CD4-positive, alpha-beta memory T cell (primary cell): ENCODE data around the gene GPI. TPM values are rescaled to one million over a fixed set of nuclear protein-coding genes. Genes with fewer than 3 reads are reported as not detected.

Experiments used
- CTCF ChIA-PET: fragments of 350-600 bp; sonication (Branson Sonifier 250); formaldehyde crosslinking; loops from one replicate; lab custom pipeline; 2021; ENCODE audit warnings: inconsistent platforms; ENCODE audit not compliant: partially characterized antibody; lab: Charles Lee
- POLR2A ChIA-PET: fragments of 350-600 bp; sonication (Branson Sonifier 250); formaldehyde crosslinking; loops from one replicate; lab custom pipeline; 2021; ENCODE audit not compliant: partially characterized antibody; lab: Charles Lee
- DNase-seq, 5 donors: peaks; one replicate each; pipeline versions ENCODE4 v3.0.0 to v3.0.0-alpha.2; 2020 to 2022; ENCODE audit warnings: mixed read lengths in 1 of 5
- H3K27ac ChIP-seq: one replicate; pipeline ENCODE4 v1.7.0; 2013; ENCODE audit warnings: low read depth, low read length
- H3K27me3 ChIP-seq: 2 replicates; pipeline ENCODE4 v1.7.0; 2013; ENCODE audit warnings: mild to moderate bottlenecking, low read length, moderate library complexity; ENCODE audit not compliant: insufficient read depth
- H3K36me3 ChIP-seq: 2 replicates; pipeline ENCODE4 v1.7.0; 2013; ENCODE audit warnings: mild to moderate bottlenecking, low read length, moderate library complexity; ENCODE audit not compliant: insufficient read depth
- H3K4me1 ChIP-seq: 2 replicates; pipeline ENCODE4 v1.7.0; 2013; ENCODE audit warnings: mild to moderate bottlenecking, low read length, moderate library complexity; ENCODE audit not compliant: insufficient read depth
- H3K4me3 ChIP-seq, 2 donors: one replicate each; pipeline ENCODE4 v1.7.0; 2013; ENCODE audit warnings: low read length in 2 of 2, mild to moderate bottlenecking in 1 of 2
- H3K9me3 ChIP-seq, 2 donors: one replicate each; pipeline ENCODE4 v1.7.0; 2013; ENCODE audit warnings: low read length in 2 of 2, control low read depth in 1 of 2; ENCODE audit not compliant: control insufficient read depth in 1 of 2
- H3K27ac Mint-ChIP-seq, 7 donors: one replicate each; pipeline ENCODE4 v1.8.0; 2020 to 2021; ENCODE audit warnings: mixed read lengths in 7 of 7, mild to moderate bottlenecking in 6 of 7, inconsistent platforms in 3 of 7, moderate library complexity in 3 of 7
- H3K27me3 Mint-ChIP-seq, 2 donors: one replicate each; pipeline ENCODE4 v1.8.0; 2020 to 2021; ENCODE audit warnings: mixed read lengths in 2 of 2
- H3K36me3 Mint-ChIP-seq, 2 donors: one replicate each; pipeline ENCODE4 v1.8.0; 2020 to 2021; ENCODE audit warnings: mixed read lengths in 2 of 2, inconsistent platforms in 1 of 2, mild to moderate bottlenecking in 1 of 2
- H3K4me1 Mint-ChIP-seq, 4 donors: one replicate each; pipeline ENCODE4 v1.8.0; 2020 to 2021; ENCODE audit warnings: mixed read lengths in 4 of 4, mild to moderate bottlenecking in 1 of 4
- H3K4me3 Mint-ChIP-seq, 8 donors: one replicate each; pipeline ENCODE4 v1.8.0; 2020 to 2021; ENCODE audit warnings: mixed read lengths in 8 of 8, mild to moderate bottlenecking in 7 of 8, moderate library complexity in 6 of 8, inconsistent platforms in 3 of 8
- H3K9me3 Mint-ChIP-seq, 8 donors: one replicate each; pipeline ENCODE4 v1.8.0; 2020 to 2021; ENCODE audit warnings: mixed read lengths in 8 of 8, mild to moderate bottlenecking in 5 of 8, inconsistent platforms in 3 of 8, moderate library complexity in 1 of 8
- intact Hi-C: fragments of 100-400 bp; cut with micrococcal nuclease; formaldehyde crosslinking; loops from one replicate; pipeline ENCODE4 v1.15.1; 2023
- polyA plus RNA-seq, 2 donors: library from polyadenylated mRNA; unstranded; fragments of 300-500 nt; fragmentation: Illumina TruSeq; gene quantifications; one replicate each; pipeline ENCODE4 v1.2.3, GENCODE V29; 2021
- total RNA-seq, 2 experiments: library from RNA; stranded (reverse); gene quantifications; one replicate each; pipeline ENCODE4 v1.2.3, GENCODE V29; 2021

GPI gene
- total and polyA plus RNA-seq, 4 experiments from 2014 or later, result 121 to 156 (median 127) TPM

DNA sequence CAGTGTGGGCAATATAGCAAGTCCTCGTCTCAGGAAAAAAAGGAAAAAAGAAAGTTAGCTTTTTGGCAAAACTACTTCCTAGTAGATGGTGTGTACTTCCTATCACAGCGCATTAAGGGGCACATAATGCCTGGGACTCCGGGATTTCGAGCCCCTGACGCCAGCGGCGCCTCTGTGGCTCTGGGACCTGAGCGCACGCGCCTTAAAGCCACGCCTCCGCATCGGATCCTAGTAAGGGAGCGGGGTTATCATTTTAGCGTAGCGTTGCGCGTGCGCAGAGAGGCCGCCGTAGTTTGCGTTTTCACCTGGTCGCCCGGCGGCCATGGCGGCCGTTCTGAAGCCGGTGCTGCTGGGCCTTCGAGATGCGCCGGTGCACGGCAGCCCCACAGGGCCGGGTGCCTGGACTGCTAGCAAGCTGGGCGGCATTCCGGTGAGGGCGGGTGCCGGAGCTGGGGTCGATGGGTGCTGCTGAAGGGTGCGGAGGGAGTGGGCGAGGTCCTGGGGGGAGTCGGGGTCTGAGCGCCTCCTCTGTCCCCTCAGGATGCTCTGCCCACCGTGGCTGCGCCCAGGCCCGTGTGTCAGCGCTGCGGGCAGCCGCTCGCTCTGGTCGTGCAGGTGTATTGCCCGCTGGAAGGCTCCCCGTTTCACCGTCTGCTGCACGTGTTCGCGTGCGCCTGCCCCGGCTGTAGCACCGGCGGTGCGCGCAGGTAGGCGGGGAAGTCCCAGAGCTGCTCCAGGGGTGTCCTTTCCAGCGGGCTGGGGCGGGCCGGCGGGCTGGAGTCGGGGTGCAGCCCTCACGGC is 39.3 kb downstream of the GPI start, which contains the start of gene PDCD2L:
TSS of gene PDCD2L (plus strand) at position 291 of the 801 bp plus-strand sequence. CDS start at position 323, 32 bp downstream.
- intact Hi-C loops, result loop anchor here (1.0 to 2.0 kb wide), 3 partner anchors 24 to 54 kb away; partner anchors contain the start of gene UBA2
- H3K4me3 ChIP-seq, result peak within 1 kb of the TSS; percentile 78 to 100
- H3K4me1 ChIP-seq, result peaks cover 16% of the 10 kb centered on the region
- Mint-ChIP-seq H3K4me1 (peaks cover 4 to 27% (median 17%) of the 10 kb centered on the region in 4 donors), H3K9me3 (no peaks in the 10 kb centered on the region), H3K36me3 (peaks cover 12 to 20% of the 10 kb centered on the region in 2 donors), H3K4me3 (peak within 1 kb of the TSS; percentile 88 to 94 (median 92)), H3K27me3 (no peaks in the 10 kb centered on the region), H3K27ac (peak within 1 kb of the TSS; percentile 82 to 93 (median 85))
- H3K27me3 ChIP-seq, result no peaks in the 10 kb centered on the region
- DNase-seq, result peak; percentile 87 to 93 (median 89)
- POLR2A ChIA-PET, result interaction anchor here (0.9 to 2.5 kb wide), 7 partner anchors 18 to 232 kb away, joined by 3 to 20 read pairs (median 4); partner anchors contain the start of genes LSM14A and UBA2
- H3K27ac ChIP-seq, result peak within 1 kb of the TSS; percentile 74
- peaks cover 18% of the 10 kb centered on the region for H3K36me3 ChIP-seq
- H3K9me3 ChIP-seq, result no peaks in the 10 kb centered on the region
- CTCF ChIA-PET, result interaction anchor here (2.6 kb wide), 1 partner anchor 27 kb away, joined by 13 read pairs; no protein-coding TSS in a partner anchor

DNA sequence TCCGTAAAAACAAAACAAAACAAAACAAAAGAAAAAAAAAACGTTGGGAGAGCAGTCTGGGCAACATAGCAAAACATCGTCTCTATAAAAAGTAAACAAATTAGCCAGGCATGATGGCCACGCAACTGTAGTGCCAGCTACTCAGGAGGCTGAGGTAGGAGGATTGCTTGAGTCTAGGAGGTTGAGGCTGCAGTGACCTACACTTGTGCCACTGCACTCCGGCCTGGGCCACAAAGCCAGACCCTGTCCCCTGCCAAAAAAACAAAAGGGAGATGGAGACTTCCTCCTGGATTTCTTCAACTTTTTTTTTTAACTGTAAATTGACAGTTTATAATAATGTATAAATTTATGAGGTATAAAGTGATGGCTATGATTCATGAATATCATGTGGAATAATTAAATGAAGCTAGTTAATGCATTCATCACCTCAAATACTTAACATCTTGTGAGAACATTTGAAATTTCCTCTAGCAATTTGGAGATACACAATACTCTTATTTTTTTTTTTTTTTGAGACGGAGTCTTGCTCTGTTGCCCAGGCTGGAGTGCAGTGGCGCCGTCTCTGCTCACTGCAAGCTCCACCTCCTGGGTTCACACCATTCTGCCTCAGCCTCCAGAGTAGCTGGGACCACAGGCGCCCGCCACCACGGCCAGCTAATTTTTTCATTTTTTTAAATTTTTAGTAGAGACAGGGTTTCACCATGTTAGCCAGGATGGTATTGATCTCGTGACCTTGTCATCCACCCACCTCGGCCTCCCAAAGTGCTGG is 41.1 kb downstream of the GPI start:
- ChIA-PET POLR2A (interaction anchor here (0.7 kb wide), 1 partner anchor 235 kb away, joined by 3 read pairs; no protein-coding TSS in a partner anchor), CTCF (interaction anchor here (1.9 to 2.6 kb wide), 2 partner anchors 22 to 25 kb away, joined by 6 to 13 read pairs; partner anchors contain the start of gene UBA2)
- no peaks in the 10 kb centered on the region for H3K27me3 Mint-ChIP-seq

DNA sequence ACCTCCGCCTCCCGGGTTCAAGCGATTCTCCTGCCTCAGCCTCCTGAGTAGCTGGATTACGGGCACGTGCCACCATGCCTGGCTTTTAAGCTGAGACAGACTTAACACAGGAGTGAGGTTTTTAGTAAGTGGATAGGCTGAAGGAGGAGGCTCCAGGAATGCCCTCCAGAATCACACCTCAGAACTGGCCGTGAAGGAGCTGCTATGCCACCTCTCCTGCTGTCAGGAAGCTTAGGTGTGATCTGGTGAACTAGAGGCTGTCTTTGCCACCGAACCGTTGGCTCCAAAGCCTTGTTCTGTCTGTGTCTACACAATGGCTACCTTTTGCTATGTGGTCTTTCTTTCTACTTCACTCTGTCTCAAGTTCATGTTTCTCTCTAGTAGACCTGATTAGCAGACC is 43.4 kb downstream of the GPI start:
- Histone ChIP-seq H3K27me3 (no peaks in the 10 kb centered on the region), H3K36me3 (peaks cover 9% of the 10 kb centered on the region), H3K4me1 (peaks cover 16% of the 10 kb centered on the region), H3K27ac (no peak overlapping the region), H3K4me3 (no peak overlapping the region), H3K9me3 (no peaks in the 10 kb centered on the region)
- ChIA-PET CTCF (no interaction called here), POLR2A (interaction anchor here (0.5 kb wide), 1 partner anchor 16 kb away, joined by 3 read pairs; no protein-coding TSS in a partner anchor)
- DNase-seq, result no peak
- Mint-ChIP-seq H3K4me3 (no peak overlapping the region), H3K36me3 (peaks cover 13 to 15% of the 10 kb centered on the region in 2 donors), H3K4me1 (peaks cover 6 to 28% (median 20%) of the 10 kb centered on the region in 4 donors), H3K9me3 (no peaks in the 10 kb centered on the region), H3K27ac (peak overlapping the region in 1 of 7 donors; percentile 23), H3K27me3 (no peaks in the 10 kb centered on the region)
- intact Hi-C loops, result no loop called here

More for the DNA sequence above, 41.1 kb downstream of the GPI start:
- Histone ChIP-seq H3K9me3 (no peaks in the 10 kb centered on the region), H3K27me3 (no peaks in the 10 kb centered on the region), H3K4me3 (no peak overlapping the region), H3K4me1 (peaks cover 16% of the 10 kb centered on the region), H3K27ac (no peak overlapping the region), H3K36me3 (peaks cover 9% of the 10 kb centered on the region)
- intact Hi-C loops, result loop anchor here (2.0 kb wide), 2 partner anchors 47 to 55 kb away; no protein-coding TSS in a partner anchor
- H3K4me3 Mint-ChIP-seq, result peak overlapping the region in 2 of 8 donors; percentile 29 to 35
- DNase-seq, result no peak
- peaks cover 14 to 15% of the 10 kb centered on the region in 2 donors for H3K36me3 Mint-ChIP-seq
- peak overlapping the region in 1 of 7 donors; percentile 35 for H3K27ac Mint-ChIP-seq
- no peaks in the 10 kb centered on the region for H3K9me3 Mint-ChIP-seq
- H3K4me1 Mint-ChIP-seq, result peaks cover 6 to 28% (median 20%) of the 10 kb centered on the region in 4 donors

DNA sequence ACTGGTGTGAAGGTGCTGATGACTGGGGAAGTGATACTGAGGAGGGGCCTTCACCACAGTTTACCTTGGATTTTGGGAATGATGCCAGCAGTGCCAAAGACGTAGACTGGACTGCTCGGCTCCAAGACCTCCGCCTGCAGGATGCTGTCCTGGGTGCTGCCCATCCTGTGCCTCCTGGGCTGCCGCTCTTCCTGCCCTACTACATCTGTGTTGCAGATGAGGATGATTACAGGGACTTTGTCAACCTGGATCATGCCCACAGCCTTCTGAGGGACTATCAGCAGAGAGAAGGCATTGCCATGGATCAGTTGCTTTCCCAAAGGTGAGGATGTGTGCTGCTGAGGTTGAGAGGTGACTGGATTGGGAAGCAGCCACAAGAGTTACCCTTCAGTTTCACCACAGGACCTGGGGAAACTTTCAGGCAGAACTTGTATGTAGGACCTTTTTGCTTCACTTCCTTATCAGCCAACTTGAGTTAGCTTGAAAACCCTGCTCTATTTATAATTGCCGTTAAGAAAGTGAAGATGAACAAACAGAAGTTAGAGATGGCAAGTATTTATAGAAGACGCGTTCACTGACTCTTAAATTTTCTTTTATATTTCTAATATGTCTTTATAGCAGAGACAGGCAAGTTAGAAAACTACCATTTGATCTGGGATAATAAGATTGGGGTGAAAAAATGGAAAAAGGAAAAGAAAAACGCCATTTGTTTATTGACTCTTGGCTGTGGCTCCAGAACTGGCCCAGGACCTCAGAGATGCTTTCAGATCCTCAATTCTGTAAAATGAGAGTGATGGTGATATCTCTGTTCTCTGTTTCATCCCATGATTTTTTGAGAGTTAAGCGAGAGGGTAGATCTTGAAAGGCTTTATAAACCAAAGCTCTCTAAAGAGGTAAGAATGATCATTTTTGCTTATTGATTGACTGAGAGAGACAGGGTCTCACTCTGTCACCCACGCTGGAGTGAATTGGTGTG is 44.5 kb downstream of the GPI start:
- CTCF ChIA-PET, result no interaction called here
- no peaks in the 10 kb centered on the region for H3K9me3 Mint-ChIP-seq

DNA sequence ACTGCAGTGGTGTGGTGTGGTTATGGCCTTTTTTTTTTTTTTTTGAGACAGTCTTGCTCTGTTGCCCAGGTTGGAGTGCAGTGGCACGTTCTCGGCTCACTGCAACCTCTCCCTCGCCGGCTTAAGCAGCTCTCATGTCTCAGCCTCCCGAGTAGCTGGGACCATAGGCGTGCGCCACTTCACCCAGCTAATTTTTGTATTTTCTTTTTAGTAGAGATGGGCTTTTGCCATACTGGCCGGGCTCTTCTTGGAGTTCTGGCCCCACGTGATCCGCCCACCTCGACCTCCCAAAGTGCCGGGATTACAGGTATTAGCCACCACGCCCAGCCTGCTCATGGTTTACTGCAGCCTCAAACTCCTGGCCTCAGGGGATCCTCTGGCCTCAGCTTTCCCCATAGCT is 46.2 kb downstream of the GPI start:
- H3K27ac ChIP-seq, result no peak overlapping the region
- H3K27me3 ChIP-seq, result no peaks in the 10 kb centered on the region
- H3K36me3 ChIP-seq, result peaks cover 14% of the 10 kb centered on the region
- Mint-ChIP-seq H3K36me3 (peaks cover 22 to 27% of the 10 kb centered on the region in 2 donors), H3K27me3 (no peaks in the 10 kb centered on the region), H3K4me1 (peaks cover 1 to 14% (median 10%) of the 10 kb centered on the region in 4 donors), H3K27ac (no peak overlapping the region), H3K4me3 (no peak overlapping the region), H3K9me3 (no peaks in the 10 kb centered on the region)
- ChIA-PET POLR2A (no interaction called here), CTCF (interaction anchor here (1.3 kb wide), 1 partner anchor 21 kb away, joined by 3 read pairs; no protein-coding TSS in a partner anchor)
- H3K4me1 ChIP-seq, result no peaks in the 10 kb centered on the region
- DNase-seq, result no peak
- no peaks in the 10 kb centered on the region for H3K9me3 ChIP-seq
- intact Hi-C loops, result no loop called here
- H3K4me3 ChIP-seq, result no peak overlapping the region

More for the DNA sequence above, 44.5 kb downstream of the GPI start:
- no peak overlapping the region for H3K4me3 ChIP-seq
- peaks cover 11% of the 10 kb centered on the region for H3K4me1 ChIP-seq
- DNase-seq, result no peak
- peaks cover 9% of the 10 kb centered on the region for H3K36me3 ChIP-seq
- H3K9me3 ChIP-seq, result no peaks in the 10 kb centered on the region
- Mint-ChIP-seq H3K27ac (peak overlapping the region in 1 of 7 donors; percentile 24), H3K36me3 (peaks cover 17 to 20% of the 10 kb centered on the region in 2 donors), H3K4me1 (peaks cover 4 to 18% (median 13%) of the 10 kb centered on the region in 4 donors), H3K4me3 (no peak overlapping the region), H3K27me3 (no peaks in the 10 kb centered on the region)
- intact Hi-C loops, result no loop called here
- H3K27me3 ChIP-seq, result no peaks in the 10 kb centered on the region
- POLR2A ChIA-PET, result no interaction called here
- H3K27ac ChIP-seq, result no peak overlapping the region

DNA sequence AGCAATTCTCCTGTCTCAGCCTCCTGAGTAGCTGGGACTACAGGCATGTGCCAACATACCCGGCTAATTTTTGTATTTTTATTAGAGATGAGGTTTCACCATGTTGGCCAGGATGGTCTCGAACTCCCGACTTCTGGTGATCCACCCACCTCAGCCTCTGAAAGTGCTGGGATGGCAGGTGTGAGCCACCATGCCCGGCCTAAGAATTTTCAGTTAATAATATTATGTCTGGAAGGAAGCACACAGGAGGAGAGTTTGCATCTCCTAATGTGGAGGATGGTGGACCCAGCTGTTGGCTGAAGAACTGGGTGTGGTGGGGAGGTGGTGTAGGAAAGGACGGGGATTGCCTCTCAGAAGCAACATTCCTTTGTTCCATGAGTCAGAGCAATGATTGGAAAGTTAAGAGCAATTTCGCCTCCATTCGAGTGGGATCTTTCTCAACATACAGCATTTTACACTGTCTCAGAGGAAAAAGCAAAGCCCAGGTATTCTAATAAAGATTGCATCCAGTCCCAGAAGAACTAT is 51.1 kb downstream of the GPI start:
- POLR2A ChIA-PET, result interaction anchor here (1.6 kb wide), 1 partner anchor 12 kb away, joined by 8 read pairs; the partner anchor contains the start of gene UBA2
- Mint-ChIP-seq H3K4me3 (no peak overlapping the region), H3K36me3 (peaks cover 19 to 41% of the 10 kb centered on the region in 2 donors), H3K27me3 (no peaks in the 10 kb centered on the region), H3K9me3 (no peaks in the 10 kb centered on the region), H3K27ac (no peak overlapping the region), H3K4me1 (peaks cover 0 to 2% (median under 1%) of the 10 kb centered on the region in 4 donors)
- Histone ChIP-seq H3K9me3 (no peaks in the 10 kb centered on the region), H3K36me3 (peaks cover 8% of the 10 kb centered on the region), H3K27ac (no peak overlapping the region), H3K4me3 (no peak overlapping the region), H3K4me1 (no peaks in the 10 kb centered on the region), H3K27me3 (no peaks in the 10 kb centered on the region)
- CTCF ChIA-PET, result interaction anchor here (1.4 kb wide), 1 partner anchor 16 kb away, joined by 4 read pairs; no protein-coding TSS in a partner anchor
- no peak for DNase-seq
- intact Hi-C loops, result no loop called here
